Activated T-helper 1 cell treated with anti-CD3 and anti-CD28 coated beads, Interleukin-12 subunit alpha, Interleukin-12 subunit beta, Interleukin-2, Interleukin-4 antibody, amounts not matched to agents 30 ng/mL and 10 ng/mL and 1 ng/mL, durations not matched to agents 14 hours and 24 hours and 36 hours (primary cell): Measurements from ENCODE around the gene GLIS1. TPM values are rescaled to one million over a fixed set of nuclear protein-coding genes. Genes with fewer than 3 reads are reported as not detected.

Experiments used
- DNase-seq: peaks from one replicate; pipeline ENCODE4 v3.0.0; 2021; ENCODE audit warnings: low spot score
- H3K27ac Mint-ChIP-seq: one replicate; pipeline ENCODE4 v1.8.0; 2021; ENCODE audit warnings: mild to moderate bottlenecking, mixed read lengths
- H3K27me3 Mint-ChIP-seq: one replicate; pipeline ENCODE4 v1.8.0; 2022; ENCODE audit warnings: mild to moderate bottlenecking, moderate library complexity, mixed read lengths; ENCODE audit not compliant: insufficient read depth
- H3K36me3 Mint-ChIP-seq: one replicate; pipeline ENCODE4 v1.8.0; 2021; ENCODE audit warnings: low read depth, mixed read lengths
- H3K4me1 Mint-ChIP-seq: one replicate; pipeline ENCODE4 v1.8.0; 2021; ENCODE audit warnings: low read depth, mixed read lengths
- H3K4me3 Mint-ChIP-seq: one replicate; pipeline ENCODE4 v1.8.0; 2021; ENCODE audit warnings: mild to moderate bottlenecking, moderate library complexity, mixed read lengths
- H3K9me3 Mint-ChIP-seq: one replicate; pipeline ENCODE4 v1.8.0; 2021; ENCODE audit warnings: mixed read lengths
- intact Hi-C: fragments of 100-400 bp; cut with micrococcal nuclease; formaldehyde crosslinking; loops from one replicate; pipeline ENCODE4 v1.15.1; 2024
- total RNA-seq: library from RNA; stranded (reverse); gene quantifications from 2 replicates; pipeline ENCODE4 v1.2.3, GENCODE V29; 2022

GLIS1 gene
- total RNA-seq, 1 donor from 2014 or later, result 0.05 TPM

- no peak overlapping the region for H3K4me3 Mint-ChIP-seq
- intact Hi-C loops, result no loop called here
- DNase-seq, result no peak
- H3K27ac Mint-ChIP-seq, result no peak overlapping the region
- no peaks in the 10 kb centered on the region for H3K9me3 Mint-ChIP-seq
- peaks cover 50% of the 10 kb centered on the region for H3K27me3 Mint-ChIP-seq
- no peaks in the 10 kb centered on the region for H3K4me1 Mint-ChIP-seq
- no peaks in the 10 kb centered on the region for H3K36me3 Mint-ChIP-seq
These were observed 4.9 kb downstream of the GLIS1 start for GRCh38 chr1:53733975-53734649.

GRCh38 chr1:53733447-53733931 is 5.5 kb downstream of the GLIS1 start:
- Mint-ChIP-seq H3K4me3 (no peak overlapping the region), H3K27ac (no peak overlapping the region), H3K27me3 (peaks cover 50% of the 10 kb centered on the region), H3K36me3 (no peaks in the 10 kb centered on the region), H3K9me3 (no peaks in the 10 kb centered on the region), H3K4me1 (no peaks in the 10 kb centered on the region)
- intact Hi-C loops, result no loop called here
- no peak for DNase-seq

DNA sequence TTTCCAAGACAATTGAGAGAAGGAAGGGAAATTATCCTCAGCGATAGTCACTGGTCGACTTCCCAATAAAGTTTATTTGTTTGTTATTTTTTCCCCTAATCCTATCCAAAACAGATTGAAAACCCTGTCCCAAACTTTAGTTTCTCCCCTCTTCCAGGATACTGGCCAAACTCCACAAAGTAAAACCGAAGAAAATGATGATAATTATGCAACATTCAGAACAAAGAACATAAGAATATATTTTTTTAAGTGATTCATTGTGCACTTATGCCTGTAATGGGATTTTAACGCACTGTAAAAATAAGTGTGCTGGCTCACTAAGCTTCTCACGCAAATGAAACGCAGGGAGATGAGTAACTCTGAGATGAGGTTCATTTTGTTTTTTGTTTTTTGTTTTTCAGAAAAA is 6.0 kb downstream of the GLIS1 start:
- intact Hi-C loops, result no loop called here
- Mint-ChIP-seq H3K27me3 (peaks cover 47% of the 10 kb centered on the region), H3K4me3 (no peak overlapping the region), H3K36me3 (no peaks in the 10 kb centered on the region), H3K9me3 (no peaks in the 10 kb centered on the region), H3K27ac (no peak overlapping the region), H3K4me1 (no peaks in the 10 kb centered on the region)
- DNase-seq, result no peak

DNA sequence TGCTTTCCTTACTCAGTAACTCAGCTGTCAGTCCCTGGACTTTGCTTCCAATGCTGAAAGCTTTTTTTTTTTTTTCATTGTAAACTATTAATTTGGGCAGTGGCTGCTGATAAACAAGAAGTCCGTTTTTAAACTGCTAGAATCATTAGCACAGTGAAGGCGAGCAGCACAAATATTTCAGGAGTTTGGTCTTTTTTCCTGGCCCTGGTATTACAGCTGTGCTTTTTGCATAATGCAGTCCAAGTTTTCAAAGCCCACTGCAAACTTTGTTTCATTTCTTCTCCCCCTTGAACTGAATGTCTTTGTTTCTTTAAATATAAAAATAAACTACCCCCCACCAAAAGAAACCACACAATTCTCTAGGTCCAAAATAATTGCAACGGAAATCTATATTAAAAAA is 6.6 kb downstream of the GLIS1 start:
- Mint-ChIP-seq H3K4me1 (no peaks in the 10 kb centered on the region), H3K27me3 (peaks cover 47% of the 10 kb centered on the region), H3K27ac (no peak overlapping the region), H3K9me3 (no peaks in the 10 kb centered on the region), H3K4me3 (no peak overlapping the region), H3K36me3 (no peaks in the 10 kb centered on the region)
- intact Hi-C loops, result no loop called here
- DNase-seq, result no peak

DNA sequence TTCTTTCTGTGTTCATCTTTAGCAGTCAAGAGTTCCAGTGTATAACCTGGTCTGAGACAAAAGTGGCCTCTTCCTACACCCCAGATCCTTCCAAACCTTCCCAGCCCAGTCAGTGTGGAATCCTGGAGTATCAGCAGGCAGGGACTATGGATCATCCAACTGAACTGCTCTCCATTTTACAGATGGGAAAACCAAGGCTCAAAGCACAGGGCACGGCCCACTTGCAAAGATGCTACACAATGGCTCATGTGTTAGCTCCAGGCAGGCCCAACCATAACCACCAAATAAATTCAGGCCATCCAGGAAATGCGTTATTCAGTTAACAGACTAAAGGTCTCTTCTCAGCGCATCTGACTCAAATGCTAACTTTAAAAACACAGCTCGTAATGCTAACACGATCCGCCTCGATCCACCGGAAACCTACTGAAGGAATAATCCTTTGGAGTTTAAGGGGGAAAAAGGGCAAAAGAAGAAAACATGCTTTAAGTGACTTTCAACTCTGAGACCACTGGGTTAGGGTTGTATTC is 7.1 kb downstream of the GLIS1 start:
- Mint-ChIP-seq H3K4me1 (no peaks in the 10 kb centered on the region), H3K36me3 (no peaks in the 10 kb centered on the region), H3K4me3 (no peak overlapping the region), H3K9me3 (no peaks in the 10 kb centered on the region), H3K27me3 (peaks cover 41% of the 10 kb centered on the region), H3K27ac (no peak overlapping the region)
- intact Hi-C loops, result no loop called here
- DNase-seq, result no peak

DNA sequence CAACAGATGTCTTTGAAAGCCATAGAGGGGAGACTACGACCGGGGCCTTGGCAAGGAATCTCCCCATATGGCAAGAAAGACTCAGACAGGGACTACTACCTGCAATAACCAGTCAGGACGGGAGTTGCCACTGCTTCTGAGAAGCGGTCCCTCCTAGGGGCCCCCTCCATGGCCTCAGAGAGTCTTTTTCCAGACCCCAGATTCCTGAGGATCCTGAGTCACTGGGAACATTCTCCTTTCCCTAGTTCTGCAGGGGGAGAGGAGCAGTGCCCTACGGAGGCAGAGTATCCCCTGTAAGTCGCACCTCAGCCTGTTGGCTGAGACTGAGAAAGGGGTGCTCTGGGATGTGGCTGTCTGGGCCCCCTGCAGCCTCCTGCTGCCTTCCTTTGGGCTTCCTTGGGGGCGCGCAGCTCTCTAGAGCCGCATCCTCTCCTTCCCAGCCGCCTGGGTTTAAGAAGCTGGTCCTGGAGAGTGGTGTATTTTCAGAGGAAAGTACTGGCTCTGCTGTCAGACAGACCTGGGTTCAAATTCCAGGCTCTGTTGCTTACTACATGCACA is 7.8 kb downstream of the GLIS1 start:
- Mint-ChIP-seq H3K36me3 (no peaks in the 10 kb centered on the region), H3K9me3 (no peaks in the 10 kb centered on the region), H3K4me1 (no peaks in the 10 kb centered on the region), H3K27me3 (peaks cover 34% of the 10 kb centered on the region), H3K27ac (no peak overlapping the region), H3K4me3 (no peak overlapping the region)
- no peak for DNase-seq
- intact Hi-C loops, result no loop called here

- Mint-ChIP-seq H3K27ac (no peak overlapping the region), H3K36me3 (no peaks in the 10 kb centered on the region), H3K9me3 (no peaks in the 10 kb centered on the region), H3K27me3 (peaks cover 29% of the 10 kb centered on the region), H3K4me3 (no peak overlapping the region), H3K4me1 (no peaks in the 10 kb centered on the region)
- intact Hi-C loops, result no loop called here
- DNase-seq, result no peak
These were observed 8.6 kb downstream of the GLIS1 start for GRCh38 chr1:53730224-53730865.

DNA sequence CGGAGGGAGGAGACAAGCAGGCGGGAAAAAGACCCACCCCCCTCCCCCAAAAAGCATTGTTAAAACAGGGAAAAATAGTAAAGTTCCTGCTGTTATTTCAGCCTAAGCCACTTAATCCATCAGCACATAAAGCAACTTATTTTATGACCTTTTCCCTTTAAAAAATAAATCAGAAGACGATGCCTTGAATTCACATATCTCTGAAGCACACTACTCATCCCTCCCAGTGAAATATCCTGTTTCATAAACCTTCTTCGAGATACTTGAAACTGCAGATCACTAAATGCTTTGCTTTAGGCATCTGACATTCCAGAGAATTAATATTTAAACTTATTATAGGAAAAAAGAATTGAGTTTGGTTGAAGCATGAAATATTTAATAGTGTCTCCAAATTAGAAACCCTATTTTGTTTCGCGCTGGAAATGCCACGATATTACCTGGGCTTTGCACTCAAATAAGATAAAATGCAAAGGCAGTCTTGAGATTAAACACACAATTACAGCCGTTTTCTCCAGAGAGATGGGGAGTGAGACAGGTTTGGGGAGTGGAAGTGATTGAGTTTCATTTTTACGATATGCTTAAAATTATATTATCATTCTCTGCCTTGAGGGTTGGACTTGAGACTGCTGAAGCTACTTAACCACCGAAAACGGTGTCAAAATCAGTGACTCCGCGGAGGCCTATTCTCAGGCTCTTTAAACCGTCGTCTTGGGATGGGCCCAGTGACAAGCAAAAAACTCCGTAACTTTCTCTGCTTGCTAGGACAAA is 9.3 kb downstream of the GLIS1 start:
- Mint-ChIP-seq H3K4me3 (no peak overlapping the region), H3K36me3 (no peaks in the 10 kb centered on the region), H3K27me3 (peaks cover 28% of the 10 kb centered on the region), H3K9me3 (no peaks in the 10 kb centered on the region), H3K4me1 (no peaks in the 10 kb centered on the region), H3K27ac (no peak overlapping the region)
- DNase-seq, result no peak
- intact Hi-C loops, result no loop called here

DNA sequence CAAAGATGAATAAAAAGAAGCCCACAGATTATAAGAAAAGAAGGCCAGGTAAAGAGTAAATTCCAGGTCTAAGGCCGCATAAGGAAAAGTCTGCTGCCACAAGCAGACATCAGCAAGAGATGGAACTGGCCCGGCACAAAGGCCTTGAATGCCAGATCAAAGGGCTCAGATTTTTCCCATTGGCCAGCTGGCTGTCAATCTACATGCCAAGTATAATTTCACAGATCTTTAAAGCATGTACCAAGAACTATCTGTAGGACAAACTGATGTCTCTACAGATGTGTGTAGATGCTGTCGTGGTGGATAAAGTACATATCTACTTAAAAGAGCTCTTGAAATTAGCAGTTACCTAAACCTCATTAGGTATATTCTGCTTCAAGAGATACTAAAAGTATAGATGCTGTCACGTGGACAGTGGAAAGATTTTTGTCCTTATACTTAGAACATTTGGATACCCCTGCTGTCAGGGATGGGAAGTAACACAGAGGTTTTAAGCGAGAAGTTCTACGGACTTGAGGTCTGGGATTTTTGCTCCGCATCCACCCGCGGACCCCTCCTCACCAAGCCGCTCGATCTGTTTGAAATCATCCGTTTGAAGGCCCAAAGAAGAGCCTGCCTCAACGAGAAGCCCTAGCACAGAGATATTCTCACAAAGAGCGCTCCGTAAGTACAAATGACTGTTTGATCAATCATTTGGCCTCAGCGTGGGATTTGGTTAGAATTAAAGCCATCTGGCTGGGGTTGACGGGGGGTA is 10.1 kb downstream of the GLIS1 start:
- H3K27ac Mint-ChIP-seq, result no peak overlapping the region
- H3K4me3 Mint-ChIP-seq, result no peak overlapping the region
- no peaks in the 10 kb centered on the region for H3K9me3 Mint-ChIP-seq
- intact Hi-C loops, result no loop called here
- no peaks in the 10 kb centered on the region for H3K4me1 Mint-ChIP-seq
- no peaks in the 10 kb centered on the region for H3K36me3 Mint-ChIP-seq
- peaks cover 27% of the 10 kb centered on the region for H3K27me3 Mint-ChIP-seq
- DNase-seq, result no peak

DNA sequence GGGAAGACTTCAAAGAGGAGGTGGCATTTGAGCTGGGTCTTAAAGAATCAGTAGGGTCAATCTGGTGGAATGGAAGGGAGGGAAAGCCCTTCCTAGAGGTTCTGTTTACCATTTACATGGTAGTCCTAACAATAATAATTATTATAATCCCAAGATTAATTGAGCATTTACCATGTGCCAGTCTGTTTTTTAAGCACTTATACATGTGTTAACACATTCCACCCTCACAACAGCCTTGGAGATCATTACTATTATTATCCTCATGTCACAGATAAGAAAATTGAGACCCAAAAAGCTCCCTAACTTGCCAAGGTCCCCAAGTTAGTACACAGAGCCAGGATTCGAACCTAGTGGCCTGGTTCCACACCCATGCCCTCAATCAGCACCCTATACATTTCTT is 10.8 kb downstream of the GLIS1 start:
- H3K27me3 Mint-ChIP-seq, result peaks cover 22% of the 10 kb centered on the region
- H3K4me1 Mint-ChIP-seq, result no peaks in the 10 kb centered on the region
- no peaks in the 10 kb centered on the region for H3K9me3 Mint-ChIP-seq
- H3K27ac Mint-ChIP-seq, result no peak overlapping the region
- intact Hi-C loops, result no loop called here
- H3K4me3 Mint-ChIP-seq, result no peak overlapping the region
- H3K36me3 Mint-ChIP-seq, result no peaks in the 10 kb centered on the region
- DNase-seq, result no peak

DNA sequence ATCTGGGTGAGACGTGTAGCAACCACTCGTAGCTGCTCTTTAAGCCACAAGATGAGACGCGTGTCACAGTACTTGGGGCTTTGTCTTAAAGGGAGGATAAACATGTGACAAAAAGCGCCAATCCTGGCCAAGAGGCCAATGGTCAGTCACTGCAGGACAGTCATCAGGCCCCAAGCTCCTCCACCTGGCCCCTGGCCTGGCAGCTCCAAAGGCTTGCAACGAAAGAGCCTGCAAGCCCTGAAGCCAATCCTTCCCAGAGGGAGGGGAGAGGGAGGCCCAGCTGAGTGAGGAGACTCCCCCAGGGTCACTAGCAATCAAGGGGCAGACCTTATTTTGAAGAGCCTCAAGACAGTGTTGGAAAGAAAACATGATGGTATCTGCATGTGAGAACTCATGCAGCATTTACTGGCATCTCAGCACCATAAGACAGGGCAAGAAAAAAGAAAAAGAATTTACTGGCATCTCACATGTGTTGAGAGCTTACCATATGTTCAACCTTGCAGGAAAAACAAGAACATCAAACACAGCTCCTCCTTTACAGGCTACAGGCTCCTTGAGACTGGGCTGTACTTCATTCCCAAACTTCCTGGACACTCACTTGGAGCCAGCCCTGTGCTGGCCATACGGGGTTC is 11.4 kb downstream of the GLIS1 start:
- H3K36me3 Mint-ChIP-seq, result no peaks in the 10 kb centered on the region
- intact Hi-C loops, result no loop called here
- no peak for DNase-seq

DNA sequence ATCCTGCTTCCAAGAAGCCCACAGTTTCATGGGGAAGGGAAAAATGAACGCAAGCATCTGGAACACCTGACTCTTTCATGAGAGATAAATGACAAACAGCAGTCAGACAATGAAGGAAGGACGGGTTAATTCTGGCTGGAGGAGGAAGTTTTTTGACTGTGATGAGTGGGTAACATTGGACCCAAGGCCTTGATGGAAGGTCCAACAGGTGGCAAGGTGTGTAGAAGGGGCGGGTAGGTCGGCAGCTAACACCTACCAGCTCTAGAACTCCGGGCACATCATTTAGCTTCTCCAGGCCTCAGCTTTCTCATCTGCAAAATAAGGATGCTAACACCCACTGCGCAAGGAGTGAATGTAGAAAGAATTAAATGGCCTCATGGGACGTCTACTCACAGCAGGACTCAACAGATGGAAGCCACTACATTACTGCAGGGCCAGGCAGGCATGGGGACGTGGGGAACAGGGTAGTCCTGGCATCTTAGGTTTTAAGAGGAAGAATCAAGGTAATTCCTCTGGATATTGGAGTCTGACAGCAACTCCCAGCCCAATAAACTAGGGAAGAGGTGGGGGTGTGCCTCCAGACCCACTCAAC is 12.9 kb downstream of the GLIS1 start:
- Mint-ChIP-seq H3K36me3 (no peaks in the 10 kb centered on the region), H3K4me3 (no peak overlapping the region), H3K9me3 (no peaks in the 10 kb centered on the region), H3K27me3 (peaks cover 13% of the 10 kb centered on the region), H3K27ac (no peak overlapping the region), H3K4me1 (no peaks in the 10 kb centered on the region)
- no peak for DNase-seq
- intact Hi-C loops, result no loop called here

More for the DNA sequence above, 11.4 kb downstream of the GLIS1 start:
- no peaks in the 10 kb centered on the region for H3K9me3 Mint-ChIP-seq
- H3K4me3 Mint-ChIP-seq, result no peak overlapping the region
- H3K27ac Mint-ChIP-seq, result no peak overlapping the region
- H3K27me3 Mint-ChIP-seq, result peaks cover 17% of the 10 kb centered on the region
- H3K4me1 Mint-ChIP-seq, result no peaks in the 10 kb centered on the region
